IPS-18c (cell line): Measurements from ENCODE around the gene MLPH.
"Not testable (repeated sequence)": the region's sequence is repeated elsewhere in the genome, so short reads cannot be mapped to it uniquely, and the experiment has no call there.

ENCODE experiments used
- H3K4me3 ChIP-seq: 2 replicates; pipeline ENCODE4 v1.7.0; 2013; ENCODE audit warnings: low read depth, mild to moderate bottlenecking, low read length, moderate library complexity; ENCODE audit not compliant: insufficient read depth
- H3K9me3 ChIP-seq: one replicate; pipeline ENCODE4 v1.6.1; 2013; ENCODE audit warnings: mild to moderate bottlenecking, low read length, moderate library complexity; ENCODE audit not compliant: control insufficient read depth, insufficient read depth

The MLPH gene

GRCh38 chr2:237593596-237594320, 106.7 kb downstream of the MLPH start:
- Histone ChIP-seq H3K9me3 (no peaks in the 10 kb centered on the region), H3K4me3 (no peak overlapping the region; the same call in 1 of the 2 replicates)

- H3K4me3 ChIP-seq, result no peak overlapping the region
- no peaks in the 10 kb centered on the region for H3K9me3 ChIP-seq
These were observed 107.4 kb downstream of the MLPH start for GRCh38 chr2:237594514-237594871.

GRCh38 chr2:237595829-237596519, 108.9 kb downstream of the MLPH start:
- H3K9me3 ChIP-seq, H3K4me3 ChIP-seq: not testable (repeated sequence)

GRCh38 chr2:237596520-237597195, 109.6 kb downstream of the MLPH start:
- Histone ChIP-seq H3K9me3 (no peaks in the 10 kb centered on the region), H3K4me3 (no peak overlapping the region)

- no peak overlapping the region for H3K4me3 ChIP-seq
- H3K9me3 ChIP-seq, result no peaks in the 10 kb centered on the region
These were observed 110.4 kb downstream of the MLPH start for GRCh38 chr2:237597196-237598145.

- no peaks in the 10 kb centered on the region for H3K9me3 ChIP-seq
These were observed 111.6 kb downstream of the MLPH start for GRCh38 chr2:237598468-237599208.

GRCh38 chr2:237599465-237600110, 112.5 kb downstream of the MLPH start:
- no peak overlapping the region for H3K4me3 ChIP-seq
- no peaks in the 10 kb centered on the region for H3K9me3 ChIP-seq

More at GRCh38 chr2:237598468-237599208, 111.6 kb downstream of the MLPH start:
- H3K4me3 ChIP-seq, result no peak overlapping the region

GRCh38 chr2:237600205-237600846, 113.3 kb downstream of the MLPH start:
- no peaks in the 10 kb centered on the region for H3K9me3 ChIP-seq
- H3K4me3 ChIP-seq, result no peak overlapping the region

- no peak overlapping the region for H3K4me3 ChIP-seq
- H3K9me3 ChIP-seq, result peaks cover 3% of the 10 kb centered on the region
These were observed 114.5 kb downstream of the MLPH start for GRCh38 chr2:237601453-237602116.

- Histone ChIP-seq H3K4me3 (no peak overlapping the region), H3K9me3 (peaks cover 3% of the 10 kb centered on the region)
These were observed 115.4 kb downstream of the MLPH start for GRCh38 chr2:237602409-237602808.

GRCh38 chr2:237603049-237603717, 116.1 kb downstream of the MLPH start:
- Histone ChIP-seq H3K4me3 (no peak overlapping the region), H3K9me3 (peaks cover 6% of the 10 kb centered on the region)

- Histone ChIP-seq H3K4me3 (no peak overlapping the region), H3K9me3 (peaks cover 6% of the 10 kb centered on the region)
These were observed 116.8 kb downstream of the MLPH start for GRCh38 chr2:237603718-237604362.

GRCh38 chr2:237604391-237604790, 117.3 kb downstream of the MLPH start:
- H3K4me3 ChIP-seq, result no peak overlapping the region
- peaks cover 6% of the 10 kb centered on the region for H3K9me3 ChIP-seq
